ENCODE data around the gene EHBP1. TPM values are rescaled to one million over a fixed set of nuclear protein-coding genes. Genes with fewer than 3 reads are reported as not detected.

EHBP1 gene
- total RNA-seq, 2 donors from 2014 or later, result 34.6 to 49.8 TPM

- Histone ChIP-seq H3K27me3 (ENCODE audit: control insufficient read depth, insufficient read depth, low read length, poor library complexity, severe bottlenecking) (no peaks in the 10 kb centered on the region), H3K36me3 (ENCODE audit: control insufficient read depth, insufficient read depth, low read length) (no peaks in the 10 kb centered on the region), H3K9me3 (ENCODE audit: control insufficient read depth, low read length) (no peaks in the 10 kb centered on the region), H3K27ac (ENCODE audit: low read depth, low read length) (no peak overlapping the region), H3K9ac (ENCODE audit: extremely low read depth, low read length, poor library complexity, severe bottlenecking) (no peak overlapping the region), H3K4me1 (ENCODE audit: control insufficient read depth, insufficient read depth, low read length) (no peaks in the 10 kb centered on the region), H3K4me3 (ENCODE audit: low read length) (no peak overlapping the region)
- DNase-seq, result peak; percentile 76
- 0% methylated on average over 1 of the region's 1 CpG; no CpG with 5 or more reads in 1 of the 2 experiments for WGBS, 2 experiments (ENCODE audit: insufficient coverage in 1 of 2, insufficient read length in 1 of 2)
- H3K27ac Mint-ChIP-seq, result no peak overlapping the region
- H3K27me3 Mint-ChIP-seq (ENCODE audit: insufficient read depth), result no peaks in the 10 kb centered on the region
- no peak overlapping the region for H3K4me3 Mint-ChIP-seq
- TF ChIP-seq CTCF (conservative IDR thresholded peaks at IDR 0.05), result peak; percentile 80
- no peaks in the 10 kb centered on the region for H3K9me3 Mint-ChIP-seq
- no peaks in the 10 kb centered on the region for H3K4me1 Mint-ChIP-seq
- peaks cover 2% of the 10 kb centered on the region for H3K36me3 Mint-ChIP-seq (ENCODE audit: low read depth)
Observed at GRCh38 chr2:63023444-63023843, 317.9 kb downstream of the EHBP1 start.

DNA sequence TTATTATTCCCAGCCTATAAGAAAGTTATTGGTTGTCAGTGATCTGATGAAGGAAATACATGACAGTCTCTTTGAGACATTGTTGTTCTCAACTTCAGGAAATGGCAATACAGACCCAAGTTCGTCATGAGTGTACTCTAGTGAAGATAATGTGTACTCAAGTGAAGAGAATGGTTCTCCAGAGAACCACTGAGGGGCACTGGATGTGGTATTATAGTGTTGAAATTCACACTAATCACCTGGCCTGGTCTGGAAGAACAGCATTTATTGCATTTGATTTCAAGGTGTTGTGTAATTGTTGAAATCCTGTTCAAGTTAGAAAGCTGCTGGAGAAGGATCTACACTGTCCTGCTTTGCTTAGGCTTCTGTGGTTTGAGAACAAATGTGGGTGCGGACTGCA is 321.7 kb downstream of the EHBP1 start:
- no peaks in the 10 kb centered on the region for H3K27me3 Mint-ChIP-seq (ENCODE audit: insufficient read depth)
- Histone ChIP-seq H3K9me3 (ENCODE audit: control insufficient read depth, low read length) (no peaks in the 10 kb centered on the region), H3K27ac (ENCODE audit: low read depth, low read length) (no peak overlapping the region), H3K27me3 (ENCODE audit: control insufficient read depth, insufficient read depth, low read length, poor library complexity, severe bottlenecking) (no peaks in the 10 kb centered on the region), H3K36me3 (ENCODE audit: control insufficient read depth, insufficient read depth, low read length) (no peaks in the 10 kb centered on the region), H3K4me1 (ENCODE audit: control insufficient read depth, insufficient read depth, low read length) (no peaks in the 10 kb centered on the region), H3K4me3 (ENCODE audit: low read length) (no peak overlapping the region), H3K9ac (ENCODE audit: extremely low read depth, low read length, poor library complexity, severe bottlenecking) (no peak overlapping the region)
- TF ChIP-seq CTCF (conservative IDR thresholded peaks at IDR 0.05), result no peak
- H3K36me3 Mint-ChIP-seq (ENCODE audit: low read depth), result peaks cover 2% of the 10 kb centered on the region
- 94 to 100% methylated on average over 1 to 2 of the region's 2 CpGs for WGBS, 2 experiments (ENCODE audit: insufficient coverage in 1 of 2, insufficient read length in 1 of 2)
- H3K27ac Mint-ChIP-seq, result no peak overlapping the region
- no peaks in the 10 kb centered on the region for H3K9me3 Mint-ChIP-seq
- DNase-seq, result no peak
- H3K4me3 Mint-ChIP-seq, result no peak overlapping the region
- H3K4me1 Mint-ChIP-seq, result no peaks in the 10 kb centered on the region

- Histone ChIP-seq H3K4me3 (ENCODE audit: low read length) (no peak overlapping the region), H3K9ac (ENCODE audit: extremely low read depth, low read length, poor library complexity, severe bottlenecking) (no peak overlapping the region), H3K27me3 (ENCODE audit: control insufficient read depth, insufficient read depth, low read length, poor library complexity, severe bottlenecking) (no peaks in the 10 kb centered on the region), H3K36me3 (ENCODE audit: control insufficient read depth, insufficient read depth, low read length) (no peaks in the 10 kb centered on the region), H3K9me3 (ENCODE audit: control insufficient read depth, low read length) (no peaks in the 10 kb centered on the region), H3K4me1 (ENCODE audit: control insufficient read depth, insufficient read depth, low read length) (no peaks in the 10 kb centered on the region), H3K27ac (ENCODE audit: low read depth, low read length) (no peak overlapping the region)
- WGBS, 2 experiments (ENCODE audit: insufficient coverage in 1 of 2, insufficient read length in 1 of 2), result 93 to 100% methylated on average over 1 of the region's 1 CpG
- no peak for TF ChIP-seq CTCF (conservative IDR thresholded peaks at IDR 0.05)
- Mint-ChIP-seq H3K4me3 (no peak overlapping the region), H3K4me1 (no peaks in the 10 kb centered on the region), H3K36me3 (ENCODE audit: low read depth) (no peaks in the 10 kb centered on the region), H3K27me3 (ENCODE audit: insufficient read depth) (no peaks in the 10 kb centered on the region), H3K9me3 (no peaks in the 10 kb centered on the region), H3K27ac (no peak overlapping the region)
- DNase-seq, result no peak
Observed at GRCh38 chr2:63029058-63029457, 323.5 kb downstream of the EHBP1 start.

Data from endodermal cell (in vitro differentiated cells).